Endometrium (tissue), 2 donors: ENCODE data around the gene DHX38.

Experiments
- FAIRE-seq: peaks from 2 replicates; lab custom pipeline; 2012; peaks lifted over from hg19 to GRCh38; lab: Jason Lieb, UNC
- donor health status: control.
- donor health status: control.

Gene DHX38

DNA sequence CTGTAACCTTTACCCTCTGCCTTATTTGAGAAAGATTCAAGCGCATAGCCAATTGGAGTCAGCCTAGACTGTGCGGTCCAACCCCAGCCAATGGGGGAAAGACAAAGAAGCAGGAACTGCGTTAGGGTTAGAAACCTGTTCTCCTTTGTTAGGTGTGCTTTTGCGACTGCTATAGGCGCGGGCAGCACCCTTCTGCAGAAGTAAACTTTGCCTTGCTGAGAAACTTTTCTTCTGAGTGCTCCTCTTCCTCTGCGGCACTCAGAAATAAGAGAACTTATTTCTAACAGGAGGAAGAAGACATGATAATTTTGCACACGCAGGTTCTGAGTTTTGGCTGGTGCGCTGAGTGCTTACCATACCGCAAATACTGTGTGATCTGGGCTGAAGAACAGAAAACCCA is 9.2 kb upstream of the DHX38 start:
- no peak for FAIRE-seq

DNA sequence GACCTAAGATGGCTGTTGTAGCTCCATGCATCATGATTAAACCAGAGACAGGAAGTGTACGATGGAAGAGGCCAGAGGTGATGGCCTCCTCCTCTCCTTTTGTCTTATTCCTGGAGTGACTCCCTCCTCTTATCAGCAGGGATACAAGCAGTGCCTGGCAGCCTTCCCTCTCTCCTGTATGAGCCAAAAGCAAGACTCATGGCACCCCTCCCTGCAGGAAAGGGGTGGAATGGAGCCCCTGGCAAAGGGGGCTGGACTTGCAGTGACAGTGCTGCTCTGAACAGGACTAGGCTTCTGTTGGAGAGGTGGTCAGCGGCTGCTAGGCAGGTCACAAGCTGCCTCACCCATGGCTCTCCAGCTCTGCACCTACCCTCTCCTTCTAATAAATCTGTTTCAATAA is 8.6 kb upstream of the DHX38 start:
- no peak for FAIRE-seq

DNA sequence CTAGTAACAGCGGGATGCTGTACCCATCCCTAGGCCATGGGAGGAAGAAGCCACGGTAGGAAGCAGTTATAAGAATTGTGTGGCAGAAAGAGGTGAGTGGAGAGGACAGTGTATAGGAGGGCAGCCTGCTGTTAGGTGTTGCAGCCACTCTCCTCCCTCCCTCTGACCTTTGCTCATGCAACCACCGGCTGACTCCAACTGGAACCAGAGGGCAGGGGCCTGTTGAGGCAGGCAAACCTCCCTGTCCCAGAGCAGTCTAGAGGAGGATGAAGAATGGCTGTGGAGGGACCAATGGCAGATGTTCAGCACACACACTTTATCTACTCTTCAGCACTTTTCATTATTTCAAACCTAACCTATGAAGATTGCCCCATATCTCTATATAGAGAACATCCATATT is 2.4 kb upstream of the DHX38 start:
- no peak for FAIRE-seq

DNA sequence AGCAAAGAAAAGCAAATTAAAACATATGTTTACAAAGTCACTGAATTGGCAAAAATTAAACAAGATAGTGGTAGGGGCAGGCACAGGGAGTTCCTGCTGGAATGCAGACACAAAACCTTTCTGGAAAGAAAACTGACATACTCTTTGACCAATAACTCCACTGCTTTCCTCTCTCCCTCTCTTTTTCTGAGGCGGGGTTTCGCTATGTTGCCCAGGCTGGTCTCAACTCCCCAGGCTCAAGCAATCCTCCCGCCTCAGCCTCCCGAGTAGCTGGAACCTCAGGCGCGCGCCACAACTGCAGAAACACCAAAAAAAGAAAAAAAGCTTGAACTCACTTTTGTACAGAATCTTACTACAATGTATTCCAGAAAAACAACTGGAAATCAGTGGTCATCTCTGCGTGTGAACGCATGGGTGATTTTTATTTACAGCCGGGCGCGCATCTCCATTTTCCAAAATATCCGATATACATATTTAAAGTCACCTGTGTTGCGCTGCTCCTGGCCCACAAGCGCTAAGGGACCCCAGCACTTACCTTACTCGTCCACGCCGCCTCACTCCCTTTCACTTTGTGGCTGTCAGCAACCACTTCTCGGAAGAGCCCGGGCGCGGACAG is 707 bp upstream of the DHX38 start:
- FAIRE-seq: no peak

DNA sequence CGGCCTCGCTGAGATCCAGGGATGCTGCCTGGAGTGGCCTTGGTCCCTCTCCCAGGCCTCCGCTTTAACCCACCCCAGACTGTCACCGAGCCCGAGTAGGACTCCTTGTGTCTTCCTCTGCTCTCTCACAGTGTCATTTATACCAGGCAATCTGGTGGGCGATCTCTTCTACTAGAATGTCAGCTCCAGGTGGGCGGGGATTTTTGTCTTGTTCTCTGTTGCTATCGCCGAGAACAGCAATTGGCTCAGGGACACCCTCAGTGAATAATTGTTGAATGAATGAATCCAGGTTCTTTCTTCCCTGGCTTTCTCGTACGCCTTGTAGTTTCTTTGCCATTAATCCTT is 591 bp downstream of the DHX38 start:
- FAIRE-seq: no peak

DNA sequence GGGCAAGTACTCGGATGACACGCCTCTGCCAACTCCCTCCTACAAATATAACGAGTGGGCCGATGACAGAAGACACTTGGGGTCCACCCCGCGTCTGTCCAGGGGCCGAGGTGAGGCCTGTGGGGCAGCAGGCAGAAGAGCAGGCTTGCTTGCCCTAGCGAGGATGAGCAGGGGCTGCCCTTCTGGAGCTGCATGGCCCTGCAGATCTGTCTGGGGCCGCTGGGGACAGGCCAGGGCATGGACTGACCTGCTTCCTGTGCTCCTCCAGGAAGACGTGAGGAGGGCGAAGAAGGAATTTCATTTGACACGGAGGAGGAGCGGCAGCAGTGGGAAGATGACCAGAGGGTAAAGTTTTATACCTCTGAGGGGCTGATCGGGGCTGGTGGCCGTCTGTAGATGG is 5.3 kb downstream of the DHX38 start:
- FAIRE-seq: no peak

DNA sequence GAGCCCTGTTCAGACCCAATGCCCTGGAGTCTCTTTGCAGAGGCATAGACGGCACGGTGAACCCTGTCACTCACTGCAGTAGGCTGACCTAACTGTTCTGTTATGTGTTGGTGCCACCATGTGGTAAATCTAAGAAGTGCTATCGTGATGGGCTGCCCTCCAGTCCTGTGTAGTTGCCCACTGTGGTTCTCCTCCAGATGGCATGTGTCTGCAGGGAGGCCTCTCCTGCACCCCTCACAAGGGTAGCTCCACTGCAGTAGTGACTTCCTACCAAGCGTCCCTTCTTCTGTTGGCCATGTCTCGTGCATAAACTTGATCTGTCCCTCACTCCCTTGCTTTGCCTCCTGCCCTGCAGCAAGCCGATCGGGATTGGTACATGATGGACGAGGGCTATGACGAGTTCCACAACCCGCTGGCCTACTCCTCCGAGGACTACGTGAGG is 5.8 kb downstream of the DHX38 start:
- FAIRE-seq: no peak

DNA sequence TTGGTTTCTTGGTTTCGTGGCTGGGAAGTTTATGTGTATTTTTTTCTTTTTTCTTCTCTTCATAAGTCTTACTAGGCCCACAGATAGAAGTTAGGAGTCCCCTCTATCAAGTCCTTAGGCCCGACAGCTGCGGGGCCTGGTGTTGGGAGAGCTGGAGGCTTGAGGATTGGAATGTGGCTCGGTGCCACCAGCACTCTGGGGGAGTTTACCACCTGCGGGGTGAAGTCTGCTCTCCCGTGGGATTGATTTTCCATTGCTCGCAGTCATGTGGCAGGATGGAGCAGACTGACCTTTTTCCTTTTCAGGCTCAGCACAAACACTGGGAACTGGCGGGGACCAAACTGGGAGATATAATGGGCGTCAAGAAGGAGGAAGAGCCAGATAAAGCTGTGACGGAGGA is 7.5 kb downstream of the DHX38 start:
- FAIRE-seq: no peak

DNA sequence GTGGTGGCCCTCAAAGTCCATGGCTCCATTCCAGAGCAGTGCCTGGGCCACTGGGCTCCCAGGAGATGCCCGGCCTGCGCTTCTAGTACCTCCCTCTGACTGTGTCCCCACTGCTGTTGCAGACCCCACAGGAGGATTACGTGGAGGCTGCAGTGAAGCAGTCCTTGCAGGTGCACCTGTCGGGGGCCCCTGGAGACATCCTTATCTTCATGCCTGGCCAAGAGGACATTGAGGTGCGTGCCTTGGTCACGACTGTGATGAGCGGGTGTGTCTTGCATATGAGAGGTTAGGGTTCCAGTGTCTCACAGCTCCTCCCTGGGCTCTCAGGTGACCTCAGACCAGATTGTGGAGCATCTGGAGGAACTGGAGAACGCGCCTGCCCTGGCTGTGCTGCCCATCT is 11.3 kb downstream of the DHX38 start:
- no peak for FAIRE-seq

DNA sequence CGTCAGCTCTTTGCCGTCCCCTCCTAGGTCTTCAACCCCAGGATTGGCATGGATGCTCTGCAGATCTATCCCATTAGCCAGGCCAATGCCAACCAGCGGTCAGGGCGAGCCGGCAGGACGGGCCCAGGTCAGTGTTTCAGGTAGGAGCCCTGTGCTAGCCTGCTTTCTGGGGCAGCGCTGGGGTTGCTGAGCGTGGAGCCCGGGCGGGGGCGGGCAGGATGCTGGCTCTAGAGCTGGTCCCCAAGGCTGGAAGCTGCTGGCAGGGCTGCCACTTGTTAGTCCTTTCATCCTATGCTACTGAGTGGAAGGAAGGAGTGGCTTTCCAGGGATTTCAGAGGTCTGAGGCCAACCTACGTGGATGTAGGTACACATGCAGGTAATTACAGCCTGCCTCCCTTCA is 12.3 kb downstream of the DHX38 start:
- FAIRE-seq: no peak

DNA sequence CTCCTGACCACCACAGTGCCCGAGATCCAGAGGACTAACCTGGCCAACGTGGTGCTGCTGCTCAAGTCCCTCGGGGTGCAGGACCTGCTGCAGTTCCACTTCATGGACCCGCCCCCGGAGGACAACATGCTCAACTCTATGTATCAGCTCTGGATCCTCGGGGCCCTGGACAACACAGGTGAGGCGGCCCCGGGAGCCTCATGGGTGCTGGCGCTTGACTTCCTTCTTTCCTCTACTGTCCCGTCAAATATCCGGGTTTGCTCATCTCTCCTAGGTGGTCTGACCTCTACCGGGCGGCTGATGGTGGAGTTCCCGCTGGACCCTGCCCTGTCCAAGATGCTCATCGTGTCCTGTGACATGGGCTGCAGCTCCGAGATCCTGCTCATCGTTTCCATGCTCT is 13.7 kb downstream of the DHX38 start:
- no peak for FAIRE-seq

DNA sequence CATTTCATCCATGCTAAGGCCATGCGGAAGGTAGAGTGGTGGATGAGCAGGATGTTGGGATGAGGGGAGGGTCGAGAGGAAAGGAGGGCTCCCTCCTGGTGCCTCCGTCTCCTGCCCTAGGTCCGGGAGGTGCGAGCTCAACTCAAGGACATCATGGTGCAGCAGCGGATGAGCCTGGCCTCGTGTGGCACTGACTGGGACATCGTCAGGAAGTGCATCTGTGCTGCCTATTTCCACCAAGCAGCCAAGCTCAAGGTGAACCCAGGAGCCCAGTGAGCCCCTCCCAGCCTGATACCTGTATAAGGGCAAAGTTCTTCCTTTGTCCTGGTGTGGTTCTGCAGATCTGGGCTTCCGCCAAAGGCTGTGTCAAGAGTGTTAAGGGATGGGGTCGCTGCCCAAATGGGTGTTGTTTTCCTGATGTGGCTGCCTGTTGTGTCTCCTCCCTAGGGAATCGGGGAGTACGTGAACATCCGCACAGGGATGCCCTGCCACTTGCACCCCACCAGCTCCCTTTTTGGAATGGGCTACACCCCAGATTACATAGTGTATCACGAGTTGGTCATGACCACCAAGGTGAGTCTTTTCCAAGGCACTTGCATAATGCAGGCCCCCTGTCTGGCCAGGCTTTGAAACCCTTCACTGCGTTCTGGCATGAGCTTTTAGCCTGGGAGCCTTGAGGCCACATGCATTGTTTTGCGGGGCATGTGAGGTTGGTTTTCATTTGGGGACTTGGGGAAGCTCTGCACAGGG is 14.9 kb downstream of the DHX38 start:
- no peak for FAIRE-seq

DNA sequence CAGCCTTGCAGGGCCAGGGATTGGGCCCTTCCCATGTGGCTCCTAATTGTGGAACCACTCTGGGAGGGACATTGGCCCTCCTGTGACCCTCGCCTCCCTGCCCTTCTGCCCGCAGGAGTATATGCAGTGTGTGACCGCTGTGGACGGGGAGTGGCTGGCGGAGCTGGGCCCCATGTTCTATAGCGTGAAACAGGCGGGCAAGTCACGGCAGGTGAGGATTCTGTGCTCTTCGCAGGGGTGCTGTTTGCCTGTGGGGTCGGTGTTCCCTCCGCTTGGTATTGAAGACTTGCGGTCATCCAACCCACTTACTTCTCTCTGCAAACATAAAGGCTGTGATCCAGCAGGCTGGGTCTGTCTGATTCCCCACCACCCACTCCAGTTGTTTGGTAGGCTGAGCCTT is 15.7 kb downstream of the DHX38 start:
- FAIRE-seq: no peak

DNA sequence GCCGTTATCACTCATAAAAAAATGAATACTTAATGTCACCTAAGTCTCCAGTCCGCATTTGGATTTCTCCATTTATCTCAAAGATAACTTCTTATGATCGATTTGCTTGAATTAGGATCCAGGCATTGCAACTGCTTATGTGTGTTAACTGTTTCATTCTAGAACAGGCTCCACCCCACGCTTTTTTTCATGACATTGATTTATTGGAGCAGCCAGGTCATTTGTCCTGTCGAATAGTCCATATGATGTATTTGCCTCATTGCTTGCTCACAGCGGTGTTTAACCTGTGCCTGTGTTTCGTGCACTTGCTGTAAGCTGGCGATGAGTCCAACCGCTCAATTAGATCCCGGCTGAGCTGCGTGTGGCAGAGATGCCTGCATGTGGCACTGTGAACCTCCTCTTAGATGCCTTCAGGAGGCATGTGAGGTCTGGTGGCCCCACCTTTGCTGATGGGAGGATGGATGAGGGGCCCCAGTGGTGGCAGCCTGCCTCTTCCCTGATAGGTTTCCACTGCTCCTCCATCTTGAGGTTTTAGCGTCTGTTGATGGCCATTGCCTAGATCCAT is 16.4 kb downstream of the DHX38 start:
- FAIRE-seq: no peak

DNA sequence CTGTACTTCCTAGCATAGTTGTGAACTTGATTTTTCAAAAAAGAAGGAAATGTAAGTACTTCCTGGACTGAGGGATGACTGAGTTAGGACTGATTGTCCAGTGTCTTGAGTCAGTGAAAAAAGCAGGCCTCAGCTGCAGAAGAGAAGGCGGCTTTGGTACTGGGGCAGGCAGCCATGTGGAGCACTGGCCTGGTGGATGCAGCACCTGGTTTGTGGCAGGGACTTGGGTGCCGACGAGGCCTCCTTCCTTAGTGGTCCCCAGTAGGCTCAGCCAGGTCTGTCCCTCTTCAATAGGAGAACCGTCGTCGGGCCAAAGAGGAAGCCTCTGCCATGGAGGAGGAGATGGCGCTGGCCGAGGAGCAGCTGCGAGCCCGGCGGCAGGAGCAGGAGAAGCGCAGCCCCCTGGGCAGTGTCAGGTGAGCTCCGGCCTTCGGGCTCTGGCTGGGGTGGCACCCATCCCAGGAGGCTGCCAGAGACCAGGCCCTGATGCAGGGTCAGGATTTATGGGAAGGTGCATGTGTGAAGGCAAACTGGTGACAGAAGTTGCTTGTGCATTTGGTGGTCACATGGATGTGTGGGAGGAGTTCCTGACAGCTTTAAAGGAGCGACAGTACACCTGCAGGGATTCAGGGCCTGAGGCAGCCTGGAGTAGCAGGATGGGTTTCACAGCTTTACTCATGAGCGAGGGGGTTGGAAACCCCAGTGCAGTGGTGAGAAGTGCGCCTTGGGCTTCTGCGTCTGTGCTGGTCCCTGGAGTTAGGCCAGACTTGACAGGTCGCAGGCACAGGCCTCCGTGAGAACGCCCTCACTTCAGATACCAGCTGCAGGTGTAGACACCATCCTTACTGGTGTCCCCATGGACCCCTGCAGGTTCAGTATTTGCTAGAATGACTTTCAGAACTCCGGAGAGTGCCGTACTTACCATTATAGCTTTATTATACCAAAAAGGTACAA is 17.3 kb downstream of the DHX38 start:
- no peak for FAIRE-seq

DNA sequence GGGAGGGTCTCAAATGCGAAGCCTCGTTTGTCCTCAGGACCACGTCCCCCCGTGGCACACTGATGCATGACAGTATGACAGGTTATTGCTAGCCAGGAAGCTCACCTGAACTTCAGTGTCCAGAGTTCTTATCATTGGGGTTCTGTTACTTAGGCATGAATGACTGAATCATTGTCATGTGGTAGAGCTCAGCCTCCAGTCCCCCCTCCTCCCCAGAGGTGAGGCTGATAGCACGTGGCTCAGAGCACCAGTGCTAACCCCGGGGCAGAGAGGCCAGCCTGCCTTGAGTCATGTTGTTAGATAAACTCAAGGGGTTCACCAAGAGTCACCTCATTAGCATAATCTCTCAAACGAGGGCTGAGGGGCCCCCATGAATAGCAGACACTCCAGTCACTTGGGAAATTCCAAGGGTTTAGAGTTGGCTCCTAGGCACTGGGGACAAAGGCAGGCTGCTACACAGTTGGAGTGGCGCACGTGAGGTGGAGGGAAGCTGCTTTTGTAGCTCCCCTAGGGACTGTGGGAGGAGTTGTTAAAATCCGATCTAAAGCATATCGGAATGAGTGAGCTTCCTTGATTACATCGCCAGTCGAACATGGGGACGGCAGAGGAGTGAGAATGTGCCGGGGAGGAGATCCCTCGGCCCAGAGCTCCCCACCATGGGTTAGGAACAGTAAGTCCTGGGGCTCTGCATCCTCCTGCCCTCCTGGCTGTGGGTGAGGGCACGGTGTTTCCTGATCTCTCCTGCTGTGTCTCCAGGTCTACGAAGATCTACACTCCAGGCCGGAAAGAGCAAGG is 18.2 kb downstream of the DHX38 start:
- no peak for FAIRE-seq

DNA sequence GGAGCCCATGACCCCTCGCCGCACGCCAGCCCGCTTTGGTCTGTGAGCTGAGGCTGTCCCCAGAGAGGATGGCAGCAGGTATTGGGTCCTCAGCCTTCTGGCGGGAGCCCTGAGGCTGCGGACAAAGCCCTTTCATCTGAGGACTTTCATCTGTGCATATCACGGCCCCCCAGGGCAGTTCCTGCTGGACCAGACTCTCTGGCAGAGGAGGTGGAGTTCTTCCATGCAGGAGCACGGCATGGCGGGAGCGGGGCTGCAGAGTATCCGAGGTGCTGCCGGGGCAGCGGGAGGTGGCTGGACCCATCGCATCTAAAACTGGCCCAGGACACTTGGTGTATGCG is 18.8 kb downstream of the DHX38 start:
- no peak for FAIRE-seq

DNA sequence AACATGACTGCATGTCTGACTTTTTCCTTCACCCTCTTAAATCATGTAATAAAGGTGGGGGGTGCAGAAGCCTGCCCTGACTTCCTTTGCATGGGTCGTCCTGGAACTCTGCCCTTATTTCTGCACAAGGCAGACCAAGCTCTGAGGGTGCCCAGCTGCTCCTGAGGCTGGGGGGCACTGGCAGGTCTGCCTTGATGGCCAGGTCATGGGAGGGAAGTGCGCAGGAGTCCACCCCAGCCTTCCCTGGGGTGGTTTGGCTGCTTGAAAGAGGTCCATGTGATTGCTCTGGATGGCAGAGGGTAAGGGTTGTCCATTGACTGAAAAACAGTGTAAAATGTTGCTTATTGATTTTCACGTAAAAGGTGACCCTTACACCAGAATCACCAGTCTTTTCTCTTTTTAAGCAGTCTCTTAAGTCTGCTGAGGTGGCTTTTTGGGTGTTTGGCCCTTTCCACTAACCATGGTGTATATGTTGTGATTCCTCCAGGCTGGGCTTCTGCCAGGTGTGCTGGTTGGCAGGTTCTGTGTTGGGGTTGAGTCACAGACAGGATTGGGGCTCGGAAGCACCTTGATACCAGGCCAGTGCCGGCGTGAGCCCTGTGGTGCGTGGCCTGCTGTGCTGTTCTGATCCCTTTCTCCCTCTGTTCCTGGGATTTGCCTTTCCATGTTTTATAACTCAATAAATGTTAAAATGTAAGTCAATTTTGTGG is 19.4 kb downstream of the DHX38 start:
- no peak for FAIRE-seq

DNA sequence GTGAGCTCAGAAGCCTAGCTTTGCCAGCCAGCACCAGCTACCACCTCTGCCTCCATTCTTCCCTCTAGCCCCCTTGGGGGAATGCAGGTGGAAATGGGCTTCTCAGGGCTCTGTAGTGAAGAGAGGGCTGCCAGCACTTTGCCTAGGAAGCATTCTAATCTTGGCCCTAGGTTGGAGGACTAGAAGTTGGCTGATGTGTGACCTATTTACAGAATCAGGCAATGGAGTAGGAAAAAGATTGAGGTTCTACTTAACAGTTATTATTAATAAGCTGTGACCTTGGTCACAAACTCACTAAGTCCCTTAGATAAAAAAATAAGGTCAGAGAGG is 19.9 kb downstream of the DHX38 start:
- FAIRE-seq: no peak

DNA sequence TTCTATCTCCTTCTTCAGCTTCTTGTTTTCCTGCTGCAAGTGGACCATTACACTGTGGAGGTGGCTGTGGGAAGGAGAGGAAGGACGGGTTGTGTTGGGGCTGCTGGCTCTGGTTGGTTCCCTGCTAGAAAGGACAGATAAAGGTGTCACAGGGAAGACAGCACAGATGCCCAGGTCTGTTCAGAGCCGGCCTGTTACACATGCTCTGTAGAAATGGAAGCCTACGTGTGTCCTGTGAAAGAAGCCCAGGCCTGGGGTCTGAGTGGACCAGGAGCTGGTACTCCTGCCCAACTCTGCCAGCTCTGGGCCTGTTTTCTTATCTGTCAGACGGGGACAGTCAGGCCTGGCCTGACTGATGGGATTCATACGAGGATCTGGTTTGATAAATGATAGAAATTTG is 26.4 kb downstream of the DHX38 start:
- no peak for FAIRE-seq

DNA sequence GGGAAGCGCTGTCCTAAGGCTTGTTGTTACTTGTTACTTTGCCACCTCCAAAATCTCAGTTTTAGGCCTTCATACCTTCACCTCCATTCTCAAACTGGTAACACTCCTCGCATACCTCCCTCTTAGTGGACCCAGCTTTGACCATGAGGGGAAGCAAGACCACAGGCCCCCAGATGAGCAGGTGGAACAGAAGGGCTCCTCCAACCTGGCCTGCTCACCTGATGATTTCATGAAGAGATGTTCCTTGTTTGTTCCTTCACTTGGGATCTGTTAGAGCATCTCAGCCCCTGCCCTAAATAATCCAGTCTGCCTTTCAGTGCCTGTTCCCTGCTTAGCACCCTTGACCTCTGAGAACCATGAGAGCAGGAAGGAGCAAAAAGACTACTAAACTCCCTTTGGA is 28.7 kb downstream of the DHX38 start:
- FAIRE-seq: no peak

DNA sequence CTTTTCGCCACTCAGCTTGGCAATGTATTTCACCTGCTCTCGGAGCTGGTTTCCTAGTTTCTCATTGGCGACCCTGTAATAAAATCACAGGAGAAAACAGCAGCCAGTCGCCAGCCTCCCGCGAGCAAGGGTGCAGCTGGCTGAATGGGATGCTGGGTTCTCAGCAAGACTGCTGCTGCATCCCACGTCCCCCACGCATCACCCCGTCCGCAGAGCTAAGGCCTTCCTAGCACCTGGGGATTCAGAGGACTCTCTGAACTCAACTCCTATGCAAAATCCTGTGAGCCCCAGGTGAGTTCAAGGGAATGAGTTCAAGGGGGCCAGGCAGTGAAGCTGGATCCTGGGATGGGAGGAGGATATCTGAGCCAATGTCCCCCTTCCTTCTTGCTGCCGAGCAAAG is 29.3 kb downstream of the DHX38 start:
- no peak for FAIRE-seq
